ENCODE measurements around the gene PRSS2.

GRCh38 chr7:142809671-142810070 is 38.9 kb downstream of the PRSS2 start:
- TF ChIP-seq POLR2AphosphoS5 (IDR thresholded peaks at IDR 0.05), result no peak
- no peak for TF ChIP-seq CTCF (IDR thresholded peaks at IDR 0.05)

All from transverse colon (tissue), 4 donors.